HG03354 (cell line): ENCODE data around the gene TRIM52.

Source experiments
- ATAC-seq: cut with Tn5 transposase; IDR thresholded peaks from one replicate; pipeline ENCODE4 v1.9.1; 2021; ENCODE audit warnings: mild to moderate bottlenecking; ENCODE audit not compliant: unreplicated experiment, poor library complexity, severe bottlenecking

The TRIM52 gene

DNA sequence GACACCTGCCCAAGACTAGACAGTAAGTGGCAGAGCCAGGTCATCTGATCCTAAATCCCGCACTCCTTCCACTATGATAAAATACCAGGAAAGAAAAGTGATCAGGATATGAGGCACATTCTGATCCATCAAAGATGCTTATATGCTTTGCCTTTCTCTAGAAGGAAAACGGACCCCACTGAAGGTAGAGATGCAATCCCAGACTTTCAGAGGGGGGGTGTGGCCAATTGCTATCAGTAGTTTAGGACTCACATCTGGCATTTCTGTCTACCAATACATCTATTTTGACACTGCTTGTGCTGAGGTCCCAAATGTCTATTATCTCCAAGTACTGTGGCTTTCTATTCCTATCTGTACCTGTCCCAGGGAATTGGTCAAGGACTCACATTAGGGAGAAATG lies 1.7 kb downstream of the TRIM52 start:
- ATAC-seq: no peak

DNA sequence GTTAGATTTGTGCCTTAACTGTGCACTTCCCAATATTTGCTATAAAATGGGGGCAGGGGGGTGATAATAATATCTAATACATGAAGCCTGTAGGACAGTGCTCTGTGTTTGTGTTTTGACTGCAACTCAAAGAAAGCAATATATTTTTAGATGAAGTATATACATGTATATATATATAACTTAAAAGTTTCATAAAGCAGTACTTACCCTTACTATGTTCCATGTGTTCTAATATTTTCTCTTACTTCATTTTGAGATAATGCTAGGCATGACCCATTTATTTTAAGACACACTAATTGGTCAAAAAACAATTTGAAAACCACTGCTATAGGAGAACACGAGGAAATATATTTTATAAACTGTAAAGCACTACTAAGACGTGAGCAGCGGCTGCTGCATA lies 2.4 kb downstream of the TRIM52 start:
- ATAC-seq: no peak

DNA sequence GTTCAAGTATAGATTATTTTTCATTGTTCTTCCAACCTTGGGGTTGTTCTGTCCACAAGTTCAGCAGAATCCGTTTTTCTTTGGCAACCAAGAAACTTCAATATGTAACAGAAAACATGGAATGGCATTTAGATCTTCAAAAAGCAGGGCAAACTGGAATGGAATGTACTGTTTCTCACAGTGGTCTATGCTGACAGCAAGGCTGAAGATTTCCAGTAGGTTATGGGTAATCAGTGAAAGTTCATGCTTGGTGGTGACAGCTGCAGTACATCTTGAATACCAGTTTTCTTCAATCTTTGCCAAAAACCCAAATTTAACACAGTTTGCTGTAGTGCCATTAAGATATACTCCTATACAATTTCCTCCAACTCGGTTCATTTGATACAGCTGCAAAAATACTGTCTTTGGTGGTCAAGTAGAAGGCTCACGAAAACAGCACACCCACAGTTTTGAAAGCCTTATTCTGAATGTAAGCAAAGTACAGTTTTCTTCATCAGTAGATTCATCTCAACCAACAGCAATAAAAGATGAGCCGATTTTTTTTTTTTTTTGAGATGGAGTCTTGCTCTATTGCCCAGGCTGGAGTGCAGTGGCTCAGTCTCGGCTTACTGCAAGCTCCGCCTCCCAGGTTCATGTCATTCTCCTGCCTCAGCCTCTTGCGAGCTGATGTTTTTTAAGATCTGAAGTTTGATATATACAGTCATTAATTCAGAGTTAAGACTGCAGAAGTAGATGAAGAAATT lies 4.9 kb downstream of the TRIM52 start:
- no peak for ATAC-seq

DNA sequence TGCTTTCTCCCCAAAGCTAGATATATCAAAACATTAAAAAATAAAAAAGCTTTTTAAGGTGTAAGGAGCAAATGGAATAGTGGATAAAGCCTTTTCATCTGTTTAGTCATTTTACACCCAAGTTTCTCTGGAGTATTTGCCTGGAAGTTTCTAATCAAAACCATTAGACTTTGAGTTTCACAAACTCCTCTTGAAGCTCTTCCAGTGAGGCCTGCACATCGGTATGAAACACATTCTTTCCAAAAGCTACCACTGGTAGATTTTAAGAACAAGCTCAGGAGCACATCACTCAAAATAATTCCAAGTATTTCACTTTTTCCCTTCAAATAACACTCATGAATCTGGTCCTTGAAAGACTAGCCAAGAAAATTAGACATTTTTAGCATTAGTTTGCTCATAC lies 5.7 kb downstream of the TRIM52 start:
- no peak for ATAC-seq

DNA sequence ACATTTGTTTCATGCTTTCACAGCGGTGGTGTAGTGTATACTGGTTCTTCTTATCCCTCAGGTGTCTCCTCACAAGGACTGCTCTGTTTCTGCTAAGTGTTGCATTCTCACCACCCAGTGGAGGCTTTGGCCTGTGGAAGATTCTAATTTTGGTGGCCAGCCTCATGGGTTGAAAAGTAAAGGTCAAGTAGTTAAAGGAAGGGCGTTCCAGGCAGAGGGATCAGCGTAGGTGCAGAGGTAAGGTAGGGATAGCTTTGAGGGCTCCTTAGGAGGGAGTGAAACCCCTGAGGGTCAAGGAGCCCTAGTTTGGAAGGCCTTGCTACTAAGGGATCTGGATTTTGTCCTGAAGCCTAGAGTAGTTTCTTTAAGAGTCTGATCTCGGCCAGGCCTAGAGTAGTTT lies 12.7 kb downstream of the TRIM52 start:
- no peak for ATAC-seq

DNA sequence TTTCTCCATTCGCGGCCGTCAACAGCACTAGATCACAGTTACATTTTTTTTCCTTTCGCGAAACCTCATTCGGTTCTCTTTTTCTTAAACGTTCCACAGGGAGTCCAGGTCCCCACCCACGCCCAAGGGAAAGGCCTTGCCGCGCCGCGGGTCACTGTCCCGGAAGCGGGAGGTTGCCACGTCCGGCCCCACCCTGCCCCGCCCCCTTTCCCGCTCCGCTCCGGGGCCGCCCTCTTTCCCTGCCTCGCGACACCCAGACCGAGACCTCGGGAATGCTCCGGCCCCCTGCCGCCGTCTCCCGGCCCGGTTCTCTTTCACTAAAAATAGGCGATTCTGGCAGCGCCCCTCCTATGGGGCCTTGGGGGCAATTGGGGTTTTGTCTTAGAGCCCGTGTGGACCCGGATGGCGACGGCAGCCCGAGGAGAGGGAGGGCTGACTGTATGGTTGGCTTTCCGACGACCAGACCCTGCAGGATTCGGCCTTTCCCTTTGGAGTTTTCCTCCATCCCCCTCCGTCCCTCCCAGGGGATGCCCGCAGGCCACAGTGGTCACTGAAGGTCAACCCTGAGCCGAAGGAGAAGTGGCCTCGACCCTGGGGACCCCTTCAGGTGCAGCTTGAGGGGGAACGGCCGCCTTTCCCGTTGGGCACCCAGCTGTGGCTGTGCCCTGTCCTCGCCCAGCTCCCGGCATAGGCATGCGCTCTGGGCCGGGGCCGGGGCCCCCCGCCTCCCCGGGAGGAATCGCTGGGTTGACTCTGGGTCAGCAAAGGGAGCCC lies 14.5 kb downstream of the TRIM52 start:
- peak; percentile 44 for ATAC-seq

DNA sequence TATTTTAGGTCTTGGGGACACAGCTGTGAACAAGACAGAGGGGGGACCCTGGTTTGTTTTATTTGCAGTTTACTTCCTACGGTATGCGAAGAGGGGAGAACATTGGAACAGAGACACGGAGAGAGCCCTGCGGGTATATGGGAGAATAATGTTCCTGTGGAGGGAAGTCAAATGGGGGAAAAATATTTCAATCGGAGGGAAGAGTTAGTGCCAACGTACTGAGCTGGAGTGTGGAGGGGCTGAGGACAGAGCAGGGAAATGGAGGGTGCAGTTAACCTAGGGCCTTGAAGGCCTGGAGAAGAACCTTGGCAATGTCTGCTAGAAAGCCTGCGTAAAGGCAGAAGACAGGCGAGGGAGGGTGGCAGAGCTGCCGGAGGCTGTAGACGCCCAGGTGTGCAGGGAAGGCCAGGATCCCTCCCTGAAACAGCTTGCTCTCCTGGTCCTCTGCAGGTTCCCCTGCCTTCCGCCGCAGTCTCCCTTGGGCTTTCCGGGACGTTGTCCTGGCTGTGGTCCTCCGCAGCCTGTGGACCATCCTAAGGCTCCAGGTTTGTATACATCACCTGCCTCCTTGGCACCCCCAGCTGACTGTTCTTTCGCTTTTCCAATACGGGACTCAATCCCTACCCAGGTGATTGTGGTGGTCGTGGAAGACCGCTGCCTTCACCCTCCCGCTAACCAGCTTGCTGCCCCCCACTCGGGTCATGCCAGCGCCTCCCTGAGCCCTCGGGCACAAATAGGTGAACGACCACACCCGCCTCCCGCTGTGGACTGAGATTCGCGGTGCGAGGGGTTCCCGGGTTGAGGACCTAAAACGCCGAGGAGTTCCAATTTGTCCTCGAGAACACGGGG lies 15.3 kb downstream of the TRIM52 start:
- ATAC-seq: peak; percentile 3

DNA sequence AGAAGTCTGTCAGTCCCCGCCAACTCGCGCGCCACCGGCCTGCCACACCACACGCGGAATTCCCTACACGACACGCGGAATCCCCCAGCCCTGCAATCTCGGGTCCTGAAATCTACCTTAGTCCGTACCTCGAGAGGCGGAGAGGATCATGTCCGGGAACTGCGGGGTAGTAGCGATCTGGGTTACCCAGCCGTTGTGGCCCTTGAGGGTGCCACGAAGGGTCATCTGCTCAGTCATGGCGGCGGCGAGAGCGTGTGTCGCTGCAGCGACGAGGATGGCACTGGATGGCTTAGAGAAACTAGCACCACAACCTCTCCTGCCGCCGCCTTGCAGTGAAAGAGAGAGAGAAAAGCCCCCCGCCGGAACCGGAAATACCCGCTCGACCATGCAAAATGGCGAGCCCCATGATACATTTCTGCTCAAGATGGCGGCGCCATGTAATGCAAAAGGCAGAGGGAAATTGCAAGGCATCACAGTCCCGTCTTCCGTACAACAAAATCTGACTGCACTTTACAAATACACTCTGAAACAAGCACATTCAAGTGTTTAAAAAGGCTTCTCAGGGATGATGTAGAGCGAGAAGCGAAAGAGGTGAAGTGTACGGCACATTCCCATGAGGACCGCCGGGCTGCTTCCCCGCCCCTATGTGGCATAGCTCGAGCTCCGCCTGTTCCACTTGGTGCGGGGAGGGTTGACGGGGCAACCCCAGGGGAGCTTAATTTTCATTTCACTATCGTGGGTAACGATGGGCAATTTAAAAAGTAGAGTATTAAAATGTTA lies 17.2 kb downstream of the TRIM52 start, which contains the start of gene RACK1:
Gene RACK1 (minus strand): TSS at position 343 of the 780 bp plus-strand sequence. CDS start 106 bp downstream, at position 237.
- peak; percentile 64 for ATAC-seq

DNA sequence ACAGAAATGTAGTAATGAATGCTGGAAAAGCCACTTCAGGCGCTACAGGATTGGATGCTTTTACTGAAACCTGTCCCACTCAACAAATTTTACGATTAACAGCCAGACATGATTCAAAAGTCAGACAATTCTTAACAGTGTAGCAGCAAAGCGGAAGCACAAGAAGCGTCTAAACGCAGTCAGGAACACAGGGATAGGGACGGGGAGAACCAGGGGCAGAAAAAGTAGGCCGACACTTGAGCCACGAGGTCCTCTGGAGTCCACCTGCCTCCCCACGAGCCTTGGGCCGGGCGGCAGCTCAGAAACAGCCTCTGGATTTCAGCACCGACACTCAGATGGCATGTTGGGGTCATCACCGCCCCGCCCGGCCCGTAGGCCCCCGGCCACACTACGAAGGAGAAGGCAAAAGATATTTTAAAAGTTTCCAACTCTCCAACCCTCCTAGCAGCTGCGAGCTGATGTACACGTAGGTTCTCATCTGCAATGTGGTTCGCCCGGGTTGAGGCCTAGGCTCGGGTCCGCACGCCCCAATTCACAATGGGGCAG lies 17.9 kb downstream of the TRIM52 start:
- ATAC-seq: peak; percentile 2

DNA sequence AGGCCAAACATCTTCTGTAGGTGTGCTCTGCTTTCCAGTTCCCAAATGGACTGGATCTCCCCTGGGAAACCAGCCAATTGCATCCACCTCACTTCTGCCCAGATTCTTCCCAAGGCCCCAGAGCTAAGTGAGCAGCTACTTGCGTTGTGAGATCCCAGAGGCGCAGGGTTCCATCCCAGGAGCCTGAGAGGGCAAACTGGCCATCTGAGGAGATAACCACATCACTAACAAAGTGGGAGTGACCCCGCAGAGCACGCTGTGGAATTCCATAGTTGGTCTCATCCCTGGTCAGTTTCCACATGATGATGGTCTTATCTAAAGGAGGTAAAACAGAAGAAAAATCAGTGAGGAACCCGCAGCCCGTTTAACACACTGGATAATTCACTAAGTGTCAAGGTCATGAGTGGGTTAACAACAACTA lies 18.9 kb downstream of the TRIM52 start:
- no peak for ATAC-seq

DNA sequence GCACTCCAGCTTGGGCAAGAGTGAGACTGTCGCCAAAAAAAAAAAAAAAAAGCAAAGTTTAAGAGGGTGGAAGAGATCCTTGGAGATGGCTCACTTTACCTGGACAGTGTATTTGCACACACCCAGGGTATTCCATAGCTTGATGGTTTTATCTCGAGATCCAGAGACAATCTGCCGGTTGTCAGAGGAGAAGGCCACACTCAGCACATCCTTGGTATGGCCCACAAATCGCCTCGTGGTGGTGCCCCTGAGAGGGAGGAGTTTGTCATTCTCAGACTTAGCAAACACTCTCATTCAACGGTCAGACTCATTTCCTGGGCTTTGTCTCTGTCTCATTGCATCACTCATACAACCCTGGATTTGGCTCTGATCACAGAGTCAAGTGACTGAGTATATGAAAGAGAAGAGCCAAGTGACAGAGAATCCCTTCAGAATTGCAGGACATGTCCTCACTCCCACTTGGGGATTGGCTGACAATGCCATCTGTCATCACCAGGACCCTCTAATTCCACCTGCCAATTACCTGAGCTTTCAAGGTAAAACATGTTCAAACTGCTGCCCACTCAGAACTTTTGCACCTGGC lies 19.5 kb downstream of the TRIM52 start:
- ATAC-seq: no peak

DNA sequence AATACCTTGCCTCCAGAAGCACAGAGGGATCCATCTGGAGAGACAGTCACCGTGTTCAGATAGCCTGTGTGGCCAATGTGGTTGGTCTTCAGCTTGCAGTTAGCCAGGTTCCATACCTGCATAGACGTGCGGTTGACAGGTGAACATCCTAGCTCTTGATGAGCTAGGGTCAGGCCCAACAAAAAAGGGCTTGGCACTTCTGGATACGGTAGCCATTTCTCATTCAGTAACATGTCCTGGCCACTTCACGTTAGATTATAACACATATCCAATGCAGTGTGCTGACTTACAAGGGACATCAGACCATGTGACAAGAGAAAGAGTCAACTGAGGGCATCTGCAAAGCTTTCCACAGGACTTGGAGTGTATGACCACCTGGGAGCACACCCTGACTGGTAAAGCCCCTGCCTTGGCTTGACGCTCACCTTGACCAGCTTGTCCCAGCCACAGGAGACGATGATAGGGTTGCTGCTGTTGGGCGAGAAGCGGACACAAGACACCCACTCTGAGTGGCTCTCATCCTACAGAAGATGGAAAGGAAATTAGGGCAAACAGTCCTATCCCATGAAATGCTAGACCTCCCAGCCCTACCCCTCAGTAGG lies 21.8 kb downstream of the TRIM52 start:
- no peak for ATAC-seq

DNA sequence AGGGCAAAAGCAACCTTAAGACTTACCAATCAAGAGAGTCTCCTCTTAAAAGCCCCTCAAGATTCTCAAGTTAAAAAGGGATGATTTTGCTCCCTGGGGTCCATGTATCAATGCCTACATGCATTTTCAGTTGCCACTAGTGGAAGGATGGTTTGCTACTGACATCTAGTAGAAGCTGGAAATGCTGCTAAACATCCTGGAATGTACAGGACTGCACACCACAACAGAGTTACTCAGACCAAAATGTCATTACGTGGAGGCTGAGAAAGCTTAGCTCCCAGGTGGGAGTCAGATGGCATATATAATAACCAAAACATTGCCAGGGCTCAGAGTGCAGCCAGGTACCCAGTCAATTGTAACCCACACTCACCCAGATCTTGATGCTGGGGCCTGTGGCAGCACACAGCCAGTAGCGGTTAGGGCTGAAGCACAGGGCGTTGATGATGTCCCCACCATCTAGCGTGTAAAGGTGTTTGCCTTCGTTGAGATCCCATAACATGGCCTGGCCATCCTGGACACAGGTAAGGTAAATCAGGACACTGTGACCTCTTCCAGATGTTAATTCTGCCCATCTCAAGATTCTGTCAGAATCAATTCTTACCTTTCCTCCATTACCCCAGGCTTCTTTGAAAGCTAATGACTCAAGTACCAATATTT lies 23.1 kb downstream of the TRIM52 start:
- ATAC-seq: no peak

DNA sequence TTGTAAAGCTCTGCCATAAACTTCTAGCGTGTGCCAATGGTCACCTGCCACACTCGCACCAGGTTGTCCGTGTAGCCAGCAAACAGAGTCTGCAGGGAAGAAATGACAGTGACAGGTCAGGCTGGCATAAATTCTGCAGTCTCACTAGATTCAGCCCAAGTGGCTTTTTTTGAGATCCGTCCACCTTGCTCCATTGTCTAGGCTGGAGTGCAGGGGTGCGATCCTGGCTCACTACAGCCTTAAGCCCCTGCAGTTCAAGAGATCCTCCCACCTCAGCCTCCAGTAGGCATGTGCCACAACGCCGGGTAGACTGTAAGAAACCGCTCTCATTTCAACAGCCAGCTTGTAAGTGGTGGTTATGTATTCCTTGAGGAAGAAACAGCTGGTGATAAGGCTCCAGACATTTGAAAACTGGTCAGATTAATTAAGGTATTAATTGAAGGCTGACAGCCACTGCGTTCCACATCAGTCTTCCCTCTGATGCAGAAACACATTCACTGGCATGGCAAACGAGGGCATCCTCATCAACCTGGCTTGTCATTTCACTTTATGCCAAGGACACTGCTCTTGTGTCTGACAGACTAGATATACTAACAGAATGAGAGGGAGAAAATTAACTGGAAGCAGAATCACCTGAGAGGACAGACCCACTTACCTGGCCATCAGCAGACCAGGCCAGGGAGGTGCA lies 23.8 kb downstream of the TRIM52 start:
- no peak for ATAC-seq

DNA sequence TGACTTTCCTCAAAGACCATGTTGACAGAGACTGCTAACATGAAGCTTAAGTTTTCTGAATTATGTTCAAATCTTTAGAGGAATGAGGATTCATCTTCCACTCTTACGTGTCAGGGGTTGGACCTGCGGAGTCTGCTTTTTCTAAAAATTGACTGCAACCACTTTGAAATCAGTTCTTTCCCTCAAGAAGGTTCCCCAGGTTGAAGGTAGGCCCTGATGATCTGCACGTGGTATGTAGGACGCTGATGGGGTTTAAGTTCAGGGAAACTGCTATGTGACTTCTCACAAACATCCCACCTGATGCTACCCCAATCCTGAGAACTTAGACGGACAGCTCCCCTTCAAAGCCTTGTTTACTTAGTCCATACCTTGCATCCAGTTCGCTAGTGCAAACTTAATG lies 24.5 kb downstream of the TRIM52 start:
- ATAC-seq: no peak

DNA sequence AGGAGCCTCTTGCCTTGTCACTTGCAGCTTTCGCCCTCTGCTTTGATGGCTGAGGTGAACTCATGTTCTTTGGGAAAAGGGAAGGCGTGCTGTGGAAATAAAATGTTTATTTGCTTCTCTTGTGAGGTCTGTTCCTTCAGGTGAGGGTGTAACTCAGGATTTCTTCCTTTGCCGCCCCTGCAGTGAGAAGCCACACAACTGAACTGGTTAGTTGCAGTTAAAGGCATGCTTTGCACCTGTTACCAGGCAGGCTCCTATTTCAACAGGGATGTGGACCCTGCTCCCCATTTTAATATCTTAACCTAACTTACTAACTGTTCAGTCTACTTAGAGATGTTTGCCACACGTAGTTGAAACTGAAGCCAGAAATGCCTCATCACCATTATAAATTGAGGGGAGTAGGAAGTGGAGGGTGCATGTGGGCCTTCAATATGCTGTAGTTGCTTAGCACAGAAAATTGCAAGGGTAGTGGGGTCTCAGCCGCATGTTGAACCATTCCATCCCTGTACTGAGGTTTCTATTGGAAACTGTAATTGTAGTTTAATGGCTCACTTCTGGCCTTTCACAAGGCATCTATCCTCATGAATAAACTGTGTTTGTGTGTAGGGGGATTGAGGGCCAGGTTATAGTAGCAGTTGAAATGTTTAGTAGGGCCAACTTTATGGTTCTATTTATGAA lies 25.1 kb downstream of the TRIM52 start:
- no peak for ATAC-seq

DNA sequence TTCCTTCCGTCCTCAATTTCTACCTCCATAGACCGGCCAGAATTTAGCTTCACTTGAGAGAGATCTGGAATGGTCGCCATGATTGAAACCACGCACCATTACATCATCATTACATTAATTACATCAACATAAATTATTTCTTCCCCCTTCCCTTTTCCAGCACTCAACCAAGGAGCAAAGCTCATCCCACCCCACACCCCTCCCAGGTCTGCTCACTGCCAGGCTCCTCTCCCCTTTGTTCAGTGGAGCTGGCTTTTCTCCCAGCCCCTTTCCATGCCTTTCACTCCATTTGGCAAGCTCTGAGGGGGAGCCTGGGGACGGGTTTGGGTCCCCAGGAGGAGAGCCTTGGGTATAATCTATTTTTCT lies 25.6 kb downstream of the TRIM52 start:
- ATAC-seq: no peak
